Measurements from ENCODE around the gene CHCHD4. TPM values are rescaled to one million over a fixed set of nuclear protein-coding genes. Genes with fewer than 3 reads are reported as not detected.

Gene CHCHD4
- total RNA-seq, 1 donor from 2014 or later = 9.8 TPM

- ChIA-PET CTCF (no interaction called here), POLR2A (no interaction called here)
- Mint-ChIP-seq H3K9me3 (peaks cover 7% of the 10 kb centered on the region), H3K36me3 (ENCODE audit: low read depth) (peaks cover 98% of the 10 kb centered on the region), H3K4me3 (no peak overlapping the region), H3K4me1 (peaks cover 5% of the 10 kb centered on the region), H3K27ac (no peak overlapping the region), H3K27me3 (no peaks in the 10 kb centered on the region)
- DNase-seq (no peak), ATAC-seq (ENCODE audit: low read depth) (no peak)
- TF ChIP-seq CTCF (IDR thresholded peaks at IDR 0.05) = no peak
- intact Hi-C loops (cut with micrococcal nuclease) = no loop called here
Observed at GRCh38 chr3:14166877-14167603, 42.4 kb upstream of the CHCHD4 start.

GRCh38 chr3:14162178-14162577, 37.5 kb upstream of the CHCHD4 start:
- Mint-ChIP-seq H3K4me3 (no peak overlapping the region), H3K4me1 (no peaks in the 10 kb centered on the region), H3K27ac (no peak overlapping the region), H3K36me3 (ENCODE audit: low read depth) (peaks cover 98% of the 10 kb centered on the region), H3K27me3 (no peaks in the 10 kb centered on the region), H3K9me3 (peaks cover 14% of the 10 kb centered on the region)
- no peak for ATAC-seq (ENCODE audit: low read depth)
- DNase-seq = no peak
- TF ChIP-seq CTCF (IDR thresholded peaks at IDR 0.05) = no peak
- ChIA-PET POLR2A (no interaction called here), CTCF (no interaction called here)
- intact Hi-C loops (cut with micrococcal nuclease) = no loop called here

GRCh38 chr3:14161282-14161681, 36.6 kb upstream of the CHCHD4 start:
- H3K27me3 Mint-ChIP-seq = no peaks in the 10 kb centered on the region
- H3K27ac Mint-ChIP-seq = no peak overlapping the region
- no peaks in the 10 kb centered on the region for H3K4me1 Mint-ChIP-seq
- H3K4me3 Mint-ChIP-seq = no peak overlapping the region
- DNase-seq (no peak), ATAC-seq (ENCODE audit: low read depth) (no peak)
- no peak for TF ChIP-seq CTCF (IDR thresholded peaks at IDR 0.05)
- H3K9me3 Mint-ChIP-seq = peaks cover 14% of the 10 kb centered on the region
- CTCF ChIA-PET = no interaction called here
- POLR2A ChIA-PET = no interaction called here
- intact Hi-C loops (cut with micrococcal nuclease) = no loop called here
- H3K36me3 Mint-ChIP-seq (ENCODE audit: low read depth) = peaks cover 98% of the 10 kb centered on the region

- intact Hi-C loops (cut with micrococcal nuclease) = loop anchor here (2.0 kb wide), 1 partner anchor 15 kb away; no protein-coding TSS in a partner anchor
- peaks cover 14% of the 10 kb centered on the region for H3K9me3 Mint-ChIP-seq
- ATAC-seq (ENCODE audit: low read depth) (no peak), DNase-seq (no peak)
- no peak for TF ChIP-seq CTCF (IDR thresholded peaks at IDR 0.05)
- no peaks in the 10 kb centered on the region for H3K4me1 Mint-ChIP-seq
- H3K27me3 Mint-ChIP-seq = no peaks in the 10 kb centered on the region
- peaks cover 90% of the 10 kb centered on the region for H3K36me3 Mint-ChIP-seq (ENCODE audit: low read depth)
- no peak overlapping the region for H3K27ac Mint-ChIP-seq
- ChIA-PET POLR2A (no interaction called here), CTCF (no interaction called here)
- H3K4me3 Mint-ChIP-seq = no peak overlapping the region
Observed at GRCh38 chr3:14159426-14159825, 34.8 kb upstream of the CHCHD4 start.

- ChIA-PET POLR2A (no interaction called here), CTCF (no interaction called here)
- Mint-ChIP-seq H3K27me3 (no peaks in the 10 kb centered on the region), H3K4me1 (no peaks in the 10 kb centered on the region), H3K4me3 (no peak overlapping the region), H3K9me3 (peaks cover 14% of the 10 kb centered on the region), H3K36me3 (ENCODE audit: low read depth) (peaks cover 90% of the 10 kb centered on the region), H3K27ac (no peak overlapping the region)
- TF ChIP-seq CTCF (IDR thresholded peaks at IDR 0.05) = no peak
- intact Hi-C loops (cut with micrococcal nuclease) = loop anchor here (2.0 kb wide), 1 partner anchor 16 kb away; no protein-coding TSS in a partner anchor
- ATAC-seq (ENCODE audit: low read depth) (no peak), DNase-seq (no peak)
Observed at GRCh38 chr3:14158370-14158769, 33.7 kb upstream of the CHCHD4 start.
